ENCODE measurements around the gene PRMT7. TPM values are rescaled to one million over a fixed set of nuclear protein-coding genes. Genes with fewer than 3 reads are reported as not detected.

The PRMT7 gene
- total RNA-seq, 1 experiment from 2014 or later: 46.4 TPM

GRCh38 chr16:68290450-68290849 is 20.4 kb upstream of the PRMT7 start:
- Histone ChIP-seq H3K9me2 (replicated peaks; ENCODE audit: low read length) (no peaks in the 10 kb centered on the region), H3F3A (ENCODE audit: low read length, unreplicated experiment) (no peaks in the 10 kb centered on the region), H3K79me2 (ENCODE audit: low read length) (0 out of 2 replicates have a peak, but pooled peaks cover 11% of the 10 kb centered on the region), H3K27me3 (ENCODE audit: low read length) (no peaks in the 10 kb centered on the region), H3K36me3 (ENCODE audit: low read depth, low read length) (peaks cover 19% of the 10 kb centered on the region; the same call in 1 of the 2 replicates), H3K4me2 (ENCODE audit: low read length) (no peak overlapping the region), H3K9ac (ENCODE audit: low read length) (no peak overlapping the region), H3K4me1 (ENCODE audit: insufficient read depth, low read length) (peaks cover 20% of the 10 kb centered on the region), H3K4me3 (ENCODE audit: low read length) (no peak overlapping the region), H3K27ac (ENCODE audit: low read length) (no peak overlapping the region), H4K20me1 (ENCODE audit: low read length) (no peaks in the 10 kb centered on the region), H3K9me3 (ENCODE audit: low read length) (no peaks in the 10 kb centered on the region), H2AFZ (ENCODE audit: low read length) (no peak overlapping the region)
- no peak for TF ChIP-seq EZH2 (IDR thresholded peaks at IDR 0.05; ENCODE audit: low read length, unreplicated experiment)
- TF ChIP-seq EZH2phosphoT487 (IDR thresholded peaks at IDR 0.05; ENCODE audit: borderline replicate concordance, low read length): no peak
- TF ChIP-seq CTCF (conservative IDR thresholded peaks at IDR 0.05; ENCODE audit: low read depth, low read length): no peak
- intact Hi-C loops (cut with micrococcal nuclease): no loop called here
- no peak for DNase-seq
- CTCF ChIA-PET: no interaction called here
- no peak for ATAC-seq
- no TSS peak for BruUV-seq (replicated peaks)
- POLR2A ChIA-PET (ENCODE audit: unreplicated experiment): no interaction called here

GRCh38 chr16:68291227-68291626 is 19.6 kb upstream of the PRMT7 start:
- Histone ChIP-seq H3K9me2 (replicated peaks; ENCODE audit: low read length) (no peaks in the 10 kb centered on the region), H3K79me2 (ENCODE audit: low read length) (0 out of 2 replicates have a peak, but pooled peaks cover 4% of the 10 kb centered on the region), H4K20me1 (ENCODE audit: low read length) (no peaks in the 10 kb centered on the region), H3K9me3 (ENCODE audit: low read length) (no peaks in the 10 kb centered on the region), H3K4me3 (ENCODE audit: low read length) (no peak overlapping the region), H3K4me2 (ENCODE audit: low read length) (no peak overlapping the region), H2AFZ (ENCODE audit: low read length) (no peak overlapping the region), H3F3A (ENCODE audit: low read length, unreplicated experiment) (no peaks in the 10 kb centered on the region), H3K36me3 (ENCODE audit: low read depth, low read length) (peaks cover 22% of the 10 kb centered on the region; the same call in 1 of the 2 replicates), H3K27me3 (ENCODE audit: low read length) (no peaks in the 10 kb centered on the region), H3K9ac (ENCODE audit: low read length) (no peak overlapping the region), H3K27ac (ENCODE audit: low read length) (no peak overlapping the region), H3K4me1 (ENCODE audit: insufficient read depth, low read length) (peaks cover 20% of the 10 kb centered on the region)
- no TSS peak for BruUV-seq (replicated peaks)
- TF ChIP-seq EZH2phosphoT487 (IDR thresholded peaks at IDR 0.05; ENCODE audit: borderline replicate concordance, low read length) (no peak), CTCF (conservative IDR thresholded peaks at IDR 0.05; ENCODE audit: low read depth, low read length) (no peak), EZH2 (IDR thresholded peaks at IDR 0.05; ENCODE audit: low read length, unreplicated experiment) (no peak)
- intact Hi-C loops (cut with micrococcal nuclease): no loop called here
- ChIA-PET POLR2A (ENCODE audit: unreplicated experiment) (interaction anchor here (0.6 kb wide), 1 partner anchor 447 kb away, joined by 4 read pairs; no protein-coding TSS in a partner anchor), CTCF (interaction anchor here (0.6 kb wide), 1 partner anchor 116 kb away, joined by 5 read pairs; no protein-coding TSS in a partner anchor)
- DNase-seq: no peak
- no peak for ATAC-seq

- Histone ChIP-seq H3K4me1 (ENCODE audit: insufficient read depth, low read length) (peaks cover 16% of the 10 kb centered on the region), H3K4me2 (ENCODE audit: low read length) (no peak overlapping the region), H2AFZ (ENCODE audit: low read length) (no peak overlapping the region), H3K9me2 (replicated peaks; ENCODE audit: low read length) (no peaks in the 10 kb centered on the region), H3K27ac (ENCODE audit: low read length) (no peak overlapping the region), H3K4me3 (ENCODE audit: low read length) (no peak overlapping the region), H3K36me3 (ENCODE audit: low read depth, low read length) (peaks cover 19% of the 10 kb centered on the region; the same call in 1 of the 2 replicates), H3F3A (ENCODE audit: low read length, unreplicated experiment) (no peaks in the 10 kb centered on the region), H3K9me3 (ENCODE audit: low read length) (no peaks in the 10 kb centered on the region), H4K20me1 (ENCODE audit: low read length) (no peaks in the 10 kb centered on the region), H3K9ac (ENCODE audit: low read length) (no peak overlapping the region), H3K27me3 (ENCODE audit: low read length) (no peaks in the 10 kb centered on the region), H3K79me2 (ENCODE audit: low read length) (no peaks in the 10 kb centered on the region)
- BruUV-seq (replicated peaks): no TSS peak
- no peak for TF ChIP-seq EZH2phosphoT487 (IDR thresholded peaks at IDR 0.05; ENCODE audit: borderline replicate concordance, low read length)
- no peak for TF ChIP-seq EZH2 (IDR thresholded peaks at IDR 0.05; ENCODE audit: low read length, unreplicated experiment)
- TF ChIP-seq CTCF (conservative IDR thresholded peaks at IDR 0.05; ENCODE audit: low read depth, low read length): no peak
- ATAC-seq (no peak), DNase-seq (no peak)
- POLR2A ChIA-PET (ENCODE audit: unreplicated experiment): no interaction called here
- CTCF ChIA-PET: no interaction called here
- intact Hi-C loops (cut with micrococcal nuclease): no loop called here
Measured at GRCh38 chr16:68292425-68292824, 18.4 kb upstream of the PRMT7 start.
